HepG2 (cell line): ENCODE results near the gene NDUFS2. TPM values are rescaled to one million over a fixed set of nuclear protein-coding genes. Genes with fewer than 3 reads are reported as not detected.

Experiments used
- ASH2L ChIP-seq: fragments of 300-600, 200-600 bp; sonication (generic); IDR thresholded peaks from 2 replicates; pipeline ENCODE4 v1.7.0; 2017; ENCODE audit warnings: low read depth, mild to moderate bottlenecking, moderate library complexity, mixed read lengths, low read length; ENCODE audit not compliant: insufficient read length
- ATF1 ChIP-seq: IDR thresholded peaks from 2 replicates; pipeline ENCODE4 v1.6.1; 2016; ENCODE audit warnings: mild to moderate bottlenecking, control low read depth
- DBP ChIP-seq: sonication (generic); formaldehyde crosslinking; IDR thresholded peaks from 2 replicates; pipeline ENCODE4 v1.4.0; 2020; ENCODE audit warnings: missing genetic modification reagents; ENCODE audit errors: not compliant biosample characterization
- HMG20A ChIP-seq: IDR thresholded peaks from 2 replicates; pipeline ENCODE4 v1.6.1; 2016; ENCODE audit warnings: borderline replicate concordance
- HNRNPLL ChIP-seq: fragments of 200-400 bp; formaldehyde crosslinking; IDR thresholded peaks from 2 replicates; pipeline ENCODE4 v1.6.1; 2017; ENCODE audit warnings: mild to moderate bottlenecking, low read depth, low read length; ENCODE audit not compliant: poor library complexity, severe bottlenecking
- KDM1A ChIP-seq: IDR thresholded peaks from 2 replicates; pipeline ENCODE4 v1.6.1; 2016; ENCODE audit warnings: missing compliant biosample characterization
- LRRFIP1 ChIP-seq: sonication (generic); formaldehyde crosslinking; conservative IDR thresholded peaks from 2 replicates; pipeline ENCODE4 v1.4.0; 2020; ENCODE audit warnings: missing genetic modification reagents
- PHF20 ChIP-seq: sonication (generic); formaldehyde crosslinking; IDR thresholded peaks from 2 replicates; pipeline ENCODE4 v1.5.0; 2020; ENCODE audit warnings: mild to moderate bottlenecking, missing genetic modification reagents
- TSC22D2 ChIP-seq: sonication (generic); formaldehyde crosslinking; IDR thresholded peaks from 2 replicates; pipeline ENCODE4 v1.5.1; 2020; ENCODE audit warnings: missing genetic modification reagents, mild to moderate bottlenecking, borderline replicate concordance
- ZFP62 ChIP-seq: sonication (generic); formaldehyde crosslinking; IDR thresholded peaks from 2 replicates; pipeline ENCODE4 v1.4.0; 2020; ENCODE audit warnings: missing genetic modification reagents
- ZNF138 ChIP-seq: sonication (generic); formaldehyde crosslinking; IDR thresholded peaks from 2 replicates; pipeline ENCODE4 v1.5.0; 2020; ENCODE audit warnings: mild to moderate bottlenecking, low read depth, missing genetic modification reagents
- ZNF432 ChIP-seq: sonication (generic); formaldehyde crosslinking; IDR thresholded peaks from 2 replicates; pipeline ENCODE4 v1.5.0; 2020; ENCODE audit warnings: missing genetic modification reagents, mild to moderate bottlenecking, borderline replicate concordance
- ZNF451 ChIP-seq: sonication (generic); formaldehyde crosslinking; IDR thresholded peaks from 2 replicates; pipeline ENCODE4 v1.5.0; 2020; ENCODE audit warnings: mild to moderate bottlenecking, missing genetic modification reagents
- ZNF550 ChIP-seq: sonication (generic); formaldehyde crosslinking; IDR thresholded peaks from 2 replicates; pipeline ENCODE4 v1.4.0; 2020; ENCODE audit warnings: mild to moderate bottlenecking, missing genetic modification reagents, borderline replicate concordance
- ZNF552 ChIP-seq: sonication (generic); formaldehyde crosslinking; IDR thresholded peaks from 2 replicates; pipeline ENCODE4 v1.9.0; 2022; ENCODE audit warnings: missing genetic modification reagents, mild to moderate bottlenecking, borderline replicate concordance
- ZNF607 ChIP-seq: sonication (generic); formaldehyde crosslinking; IDR thresholded peaks from 2 replicates; pipeline ENCODE4 v1.5.1; 2020; ENCODE audit warnings: missing genetic modification reagents, mild to moderate bottlenecking, borderline replicate concordance
- ZNF749 ChIP-seq: sonication (generic); formaldehyde crosslinking; IDR thresholded peaks from 2 replicates; pipeline ENCODE4 v1.8.0; 2022; ENCODE audit warnings: mild to moderate bottlenecking, missing genetic modification reagents, moderate library complexity, borderline replicate concordance
- polyA plus RNA-seq, 8 experiments: library from polyadenylated mRNA; depleted of rRNA in 3 of 8; stranded (reverse) in 7 of 8; unstranded in 1 of 8; fragments of >200 nt; fragmentation: Illumina TruSeq in 4 of 8; extraction: Trizol in 4 of 8; gene quantifications; 2 replicates each; pipeline versions ENCODE4 v1.2.1 to v1.2.3, GENCODE V29; 2011 to 2016; ENCODE audit warnings: low read depth in 4 of 8, missing spikeins in 1 of 8, mixed read lengths in 1 of 8; ENCODE audit not compliant: insufficient read depth in 1 of 8
- total RNA-seq, 5 experiments: library from RNA; depleted of rRNA; stranded (reverse); fragments of >200 nt; fragmentation: Illumina TruSeq; extraction: Trizol; gene quantifications; 2 replicates each; pipeline ENCODE4 v1.2.3, GENCODE V29; 2016; ENCODE audit warnings: low read depth in 1 of 5
- TF ChIP-seq, protein P1 (sequence below): sonication (generic); formaldehyde crosslinking; IDR thresholded peaks from 2 replicates; pipeline ENCODE4 v1.4.0; 2020; ENCODE audit warnings: missing genetic modification reagents
- TF ChIP-seq, protein P2 (sequence below): sonication (generic); formaldehyde crosslinking; IDR thresholded peaks from 2 replicates; pipeline ENCODE4 v1.5.0; 2020; ENCODE audit warnings: mild to moderate bottlenecking, low read depth, missing genetic modification reagents, borderline replicate concordance

NDUFS2 gene
- total and polyA plus RNA-seq, 2 of the 13 experiments (the other 11 are each of a cell fraction or from before 2014, with no cell fraction given): 89.9 to 118 TPM

GRCh38 chr1:161201836-161202712 is at the start of gene NDUFS2 (continued):
- TF ChIP-seq, protein P1, sequence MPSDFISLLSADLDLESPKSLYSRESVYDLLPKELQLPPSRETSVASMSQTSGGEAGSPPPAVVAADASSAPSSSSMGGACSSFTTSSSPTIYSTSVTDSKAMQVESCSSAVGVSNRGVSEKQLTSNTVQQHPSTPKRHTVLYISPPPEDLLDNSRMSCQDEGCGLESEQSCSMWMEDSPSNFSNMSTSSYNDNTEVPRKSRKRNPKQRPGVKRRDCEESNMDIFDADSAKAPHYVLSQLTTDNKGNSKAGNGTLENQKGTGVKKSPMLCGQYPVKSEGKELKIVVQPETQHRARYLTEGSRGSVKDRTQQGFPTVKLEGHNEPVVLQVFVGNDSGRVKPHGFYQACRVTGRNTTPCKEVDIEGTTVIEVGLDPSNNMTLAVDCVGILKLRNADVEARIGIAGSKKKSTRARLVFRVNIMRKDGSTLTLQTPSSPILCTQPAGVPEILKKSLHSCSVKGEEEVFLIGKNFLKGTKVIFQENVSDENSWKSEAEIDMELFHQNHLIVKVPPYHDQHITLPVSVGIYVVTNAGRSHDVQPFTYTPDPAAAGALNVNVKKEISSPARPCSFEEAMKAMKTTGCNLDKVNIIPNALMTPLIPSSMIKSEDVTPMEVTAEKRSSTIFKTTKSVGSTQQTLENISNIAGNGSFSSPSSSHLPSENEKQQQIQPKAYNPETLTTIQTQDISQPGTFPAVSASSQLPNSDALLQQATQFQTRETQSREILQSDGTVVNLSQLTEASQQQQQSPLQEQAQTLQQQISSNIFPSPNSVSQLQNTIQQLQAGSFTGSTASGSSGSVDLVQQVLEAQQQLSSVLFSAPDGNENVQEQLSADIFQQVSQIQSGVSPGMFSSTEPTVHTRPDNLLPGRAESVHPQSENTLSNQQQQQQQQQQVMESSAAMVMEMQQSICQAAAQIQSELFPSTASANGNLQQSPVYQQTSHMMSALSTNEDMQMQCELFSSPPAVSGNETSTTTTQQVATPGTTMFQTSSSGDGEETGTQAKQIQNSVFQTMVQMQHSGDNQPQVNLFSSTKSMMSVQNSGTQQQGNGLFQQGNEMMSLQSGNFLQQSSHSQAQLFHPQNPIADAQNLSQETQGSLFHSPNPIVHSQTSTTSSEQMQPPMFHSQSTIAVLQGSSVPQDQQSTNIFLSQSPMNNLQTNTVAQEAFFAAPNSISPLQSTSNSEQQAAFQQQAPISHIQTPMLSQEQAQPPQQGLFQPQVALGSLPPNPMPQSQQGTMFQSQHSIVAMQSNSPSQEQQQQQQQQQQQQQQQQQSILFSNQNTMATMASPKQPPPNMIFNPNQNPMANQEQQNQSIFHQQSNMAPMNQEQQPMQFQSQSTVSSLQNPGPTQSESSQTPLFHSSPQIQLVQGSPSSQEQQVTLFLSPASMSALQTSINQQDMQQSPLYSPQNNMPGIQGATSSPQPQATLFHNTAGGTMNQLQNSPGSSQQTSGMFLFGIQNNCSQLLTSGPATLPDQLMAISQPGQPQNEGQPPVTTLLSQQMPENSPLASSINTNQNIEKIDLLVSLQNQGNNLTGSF (CRISPR knock-in tag): 0 out of 2 replicates have a peak, but pooled peaks have one; percentile 31
- peak; percentile 48 for TF ChIP-seq HNRNPLL
- no peak; the same call in 1 of the 2 replicates for TF ChIP-seq ZNF552 (CRISPR knock-in tag)
- no peak for TF ChIP-seq DBP (CRISPR knock-in tag)
- peak; percentile 82 for TF ChIP-seq PHF20 (CRISPR knock-in tag)
- peak; percentile 68 for TF ChIP-seq ZNF607 (CRISPR knock-in tag)
- no peak; the same call in 1 of the 2 replicates for TF ChIP-seq TSC22D2
- no peak; the same call in 1 of the 2 replicates for TF ChIP-seq ZNF749 (CRISPR knock-in tag)
- TF ChIP-seq ZNF432 (CRISPR knock-in tag): no peak
- TF ChIP-seq ASH2L: peak; percentile 89
- TF ChIP-seq HMG20A: no peak
- TF ChIP-seq, protein P2, sequence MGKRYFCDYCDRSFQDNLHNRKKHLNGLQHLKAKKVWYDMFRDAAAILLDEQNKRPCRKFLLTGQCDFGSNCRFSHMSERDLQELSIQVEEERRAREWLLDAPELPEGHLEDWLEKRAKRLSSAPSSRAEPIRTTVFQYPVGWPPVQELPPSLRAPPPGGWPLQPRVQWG (CRISPR knock-in tag): no peak
- TF ChIP-seq ZNF138 (CRISPR knock-in tag): no peak
- no peak for TF ChIP-seq ZNF550 (CRISPR knock-in tag)
- peak; percentile 92 for TF ChIP-seq ATF1
- no peak for TF ChIP-seq LRRFIP1 (CRISPR knock-in tag)
- peak; percentile 35; the same call in 1 of the 2 replicates for TF ChIP-seq ZNF451 (CRISPR knock-in tag)
- TF ChIP-seq KDM1A (CRISPR knock-in tag): no peak
- TF ChIP-seq ZFP62 (CRISPR knock-in tag): no peak
